C4-2B (cell line): ENCODE measurements around the gene CACNB3.

Source experiments
- ZFX ChIP-seq: fragments of 450-650 bp; IDR thresholded peaks from 2 replicates; pipeline ENCODE4 v1.6.1; 2017
- TF ChIP-seq, protein P1 (sequence below): fragments of 450-650 bp; conservative IDR thresholded peaks from 2 replicates; pipeline ENCODE4 v1.5.1; 2017; ENCODE audit warnings: mild to moderate bottlenecking

DNA sequence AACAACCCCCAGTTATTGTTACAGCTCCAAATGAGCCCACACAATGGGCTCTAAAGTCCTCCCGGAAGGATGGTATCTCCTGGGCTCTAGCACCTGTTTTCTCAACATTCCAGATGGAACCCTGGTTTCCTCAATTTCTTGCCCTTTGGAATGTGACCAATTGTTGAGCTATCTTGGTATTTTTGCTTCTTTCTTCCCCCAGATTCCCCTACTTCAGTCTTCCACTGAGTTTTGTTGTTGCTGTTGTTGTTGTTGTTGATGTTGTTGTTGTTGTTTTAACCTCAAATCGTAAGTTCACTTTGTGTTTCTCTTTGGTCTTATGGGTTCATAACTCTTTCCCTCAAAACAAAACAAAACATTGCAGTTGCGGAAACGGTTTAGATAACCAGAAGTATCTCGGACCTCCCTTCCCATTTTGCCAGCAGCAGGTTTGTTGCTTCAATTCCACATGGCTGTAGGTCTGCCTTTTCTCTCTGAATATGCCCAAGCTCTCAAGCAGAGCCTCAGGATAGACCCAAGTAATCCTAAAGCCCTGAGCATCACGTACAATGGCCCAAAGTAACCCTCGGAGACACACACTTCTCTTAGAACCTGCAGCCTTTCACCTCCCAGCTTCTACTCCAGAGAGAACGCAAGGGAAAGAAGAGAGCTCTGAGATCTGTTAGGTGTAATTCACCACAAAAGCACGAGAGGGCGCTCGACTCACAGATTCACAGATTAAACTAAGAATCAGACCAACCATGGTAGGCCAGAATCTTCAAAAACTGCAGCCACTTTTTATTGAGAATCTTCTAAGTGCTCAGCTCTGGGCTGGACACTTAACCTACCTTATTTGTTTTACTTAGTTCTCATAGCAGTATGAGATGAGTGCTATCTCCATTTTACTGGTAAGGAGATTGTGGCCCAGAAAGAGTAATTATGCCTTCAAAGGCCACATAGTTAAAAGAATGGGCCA, 34.7 kb downstream of the CACNB3 start:
- TF ChIP-seq, protein P1, sequence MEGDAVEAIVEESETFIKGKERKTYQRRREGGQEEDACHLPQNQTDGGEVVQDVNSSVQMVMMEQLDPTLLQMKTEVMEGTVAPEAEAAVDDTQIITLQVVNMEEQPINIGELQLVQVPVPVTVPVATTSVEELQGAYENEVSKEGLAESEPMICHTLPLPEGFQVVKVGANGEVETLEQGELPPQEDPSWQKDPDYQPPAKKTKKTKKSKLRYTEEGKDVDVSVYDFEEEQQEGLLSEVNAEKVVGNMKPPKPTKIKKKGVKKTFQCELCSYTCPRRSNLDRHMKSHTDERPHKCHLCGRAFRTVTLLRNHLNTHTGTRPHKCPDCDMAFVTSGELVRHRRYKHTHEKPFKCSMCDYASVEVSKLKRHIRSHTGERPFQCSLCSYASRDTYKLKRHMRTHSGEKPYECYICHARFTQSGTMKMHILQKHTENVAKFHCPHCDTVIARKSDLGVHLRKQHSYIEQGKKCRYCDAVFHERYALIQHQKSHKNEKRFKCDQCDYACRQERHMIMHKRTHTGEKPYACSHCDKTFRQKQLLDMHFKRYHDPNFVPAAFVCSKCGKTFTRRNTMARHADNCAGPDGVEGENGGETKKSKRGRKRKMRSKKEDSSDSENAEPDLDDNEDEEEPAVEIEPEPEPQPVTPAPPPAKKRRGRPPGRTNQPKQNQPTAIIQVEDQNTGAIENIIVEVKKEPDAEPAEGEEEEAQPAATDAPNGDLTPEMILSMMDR = peak; percentile 93
- no peak for TF ChIP-seq ZFX
